Measurements from ENCODE around the gene WDR86.

DNA sequence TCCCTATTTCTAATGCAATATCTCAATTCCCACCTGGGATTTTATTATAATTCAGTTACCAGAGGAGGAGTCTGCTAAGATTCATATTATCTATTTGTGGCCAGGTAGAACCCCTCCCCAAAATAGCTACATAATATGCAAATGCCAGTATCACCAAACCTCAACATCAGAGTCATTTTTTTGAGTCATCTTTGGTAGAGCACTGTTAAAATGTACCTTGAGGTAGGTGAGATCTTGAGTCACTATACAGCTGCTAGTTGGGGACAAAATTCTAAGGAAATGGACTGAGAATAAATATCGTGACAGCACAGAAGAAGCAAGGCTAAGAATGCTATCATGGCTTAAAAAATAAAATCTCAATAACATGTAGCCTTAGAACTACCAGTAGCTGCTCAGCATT lies 34.8 kb upstream of the WDR86 start:
- TF ChIP-seq, protein P1, sequence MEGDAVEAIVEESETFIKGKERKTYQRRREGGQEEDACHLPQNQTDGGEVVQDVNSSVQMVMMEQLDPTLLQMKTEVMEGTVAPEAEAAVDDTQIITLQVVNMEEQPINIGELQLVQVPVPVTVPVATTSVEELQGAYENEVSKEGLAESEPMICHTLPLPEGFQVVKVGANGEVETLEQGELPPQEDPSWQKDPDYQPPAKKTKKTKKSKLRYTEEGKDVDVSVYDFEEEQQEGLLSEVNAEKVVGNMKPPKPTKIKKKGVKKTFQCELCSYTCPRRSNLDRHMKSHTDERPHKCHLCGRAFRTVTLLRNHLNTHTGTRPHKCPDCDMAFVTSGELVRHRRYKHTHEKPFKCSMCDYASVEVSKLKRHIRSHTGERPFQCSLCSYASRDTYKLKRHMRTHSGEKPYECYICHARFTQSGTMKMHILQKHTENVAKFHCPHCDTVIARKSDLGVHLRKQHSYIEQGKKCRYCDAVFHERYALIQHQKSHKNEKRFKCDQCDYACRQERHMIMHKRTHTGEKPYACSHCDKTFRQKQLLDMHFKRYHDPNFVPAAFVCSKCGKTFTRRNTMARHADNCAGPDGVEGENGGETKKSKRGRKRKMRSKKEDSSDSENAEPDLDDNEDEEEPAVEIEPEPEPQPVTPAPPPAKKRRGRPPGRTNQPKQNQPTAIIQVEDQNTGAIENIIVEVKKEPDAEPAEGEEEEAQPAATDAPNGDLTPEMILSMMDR (IDR thresholded peaks at IDR 0.05; ENCODE audit: low read length): no peak
- TF ChIP-seq EZH2phosphoT487 (IDR thresholded peaks at IDR 0.05; ENCODE audit: low read length): no peak

Measured in MM.1S (cell line).